ENCODE measurements around the gene FAM117B.

FAM117B gene

DNA sequence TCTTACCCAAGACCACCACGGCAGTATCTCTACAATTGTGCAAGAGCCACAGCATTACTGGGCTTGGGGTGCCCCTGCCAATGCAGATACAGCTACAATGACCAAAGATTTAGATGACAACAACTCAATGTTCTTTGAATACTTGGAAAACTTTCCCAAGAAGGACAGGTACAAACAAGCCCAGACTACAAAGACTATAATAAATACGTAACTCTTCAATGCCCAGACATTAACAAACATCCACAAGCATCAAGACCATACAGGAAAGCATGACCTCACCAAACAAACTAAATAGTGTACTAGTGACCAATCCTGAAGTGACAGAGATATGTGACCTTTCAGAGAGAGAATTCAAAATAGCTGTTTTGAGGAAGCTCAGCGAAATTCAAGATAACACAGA lies 174.0 kb downstream of the FAM117B start:
- TF ChIP-seq SIN3A (IDR thresholded peaks at IDR 0.05; ENCODE audit: borderline replicate concordance, insufficient read depth, low read length) (no peak), POLR2AphosphoS5 (IDR thresholded peaks at IDR 0.05; ENCODE audit: low read depth, low read length) (no peak), FOXP2 (optimal IDR thresholded peaks at IDR 0.05; ENCODE audit: borderline replicate concordance, extremely low read depth, extremely low read length, insufficient read depth) (no peak), TAF1 (IDR thresholded peaks at IDR 0.05; ENCODE audit: borderline replicate concordance, insufficient read depth, low read length) (no peak)
- TF ChIP-seq, protein P1, sequence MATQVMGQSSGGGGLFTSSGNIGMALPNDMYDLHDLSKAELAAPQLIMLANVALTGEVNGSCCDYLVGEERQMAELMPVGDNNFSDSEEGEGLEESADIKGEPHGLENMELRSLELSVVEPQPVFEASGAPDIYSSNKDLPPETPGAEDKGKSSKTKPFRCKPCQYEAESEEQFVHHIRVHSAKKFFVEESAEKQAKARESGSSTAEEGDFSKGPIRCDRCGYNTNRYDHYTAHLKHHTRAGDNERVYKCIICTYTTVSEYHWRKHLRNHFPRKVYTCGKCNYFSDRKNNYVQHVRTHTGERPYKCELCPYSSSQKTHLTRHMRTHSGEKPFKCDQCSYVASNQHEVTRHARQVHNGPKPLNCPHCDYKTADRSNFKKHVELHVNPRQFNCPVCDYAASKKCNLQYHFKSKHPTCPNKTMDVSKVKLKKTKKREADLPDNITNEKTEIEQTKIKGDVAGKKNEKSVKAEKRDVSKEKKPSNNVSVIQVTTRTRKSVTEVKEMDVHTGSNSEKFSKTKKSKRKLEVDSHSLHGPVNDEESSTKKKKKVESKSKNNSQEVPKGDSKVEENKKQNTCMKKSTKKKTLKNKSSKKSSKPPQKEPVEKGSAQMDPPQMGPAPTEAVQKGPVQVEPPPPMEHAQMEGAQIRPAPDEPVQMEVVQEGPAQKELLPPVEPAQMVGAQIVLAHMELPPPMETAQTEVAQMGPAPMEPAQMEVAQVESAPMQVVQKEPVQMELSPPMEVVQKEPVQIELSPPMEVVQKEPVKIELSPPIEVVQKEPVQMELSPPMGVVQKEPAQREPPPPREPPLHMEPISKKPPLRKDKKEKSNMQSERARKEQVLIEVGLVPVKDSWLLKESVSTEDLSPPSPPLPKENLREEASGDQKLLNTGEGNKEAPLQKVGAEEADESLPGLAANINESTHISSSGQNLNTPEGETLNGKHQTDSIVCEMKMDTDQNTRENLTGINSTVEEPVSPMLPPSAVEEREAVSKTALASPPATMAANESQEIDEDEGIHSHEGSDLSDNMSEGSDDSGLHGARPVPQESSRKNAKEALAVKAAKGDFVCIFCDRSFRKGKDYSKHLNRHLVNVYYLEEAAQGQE (IDR thresholded peaks at IDR 0.05; ENCODE audit: insufficient read depth in 1 of 2, low read depth in 2 of 2, low read length in 2 of 2) = no peak

DNA sequence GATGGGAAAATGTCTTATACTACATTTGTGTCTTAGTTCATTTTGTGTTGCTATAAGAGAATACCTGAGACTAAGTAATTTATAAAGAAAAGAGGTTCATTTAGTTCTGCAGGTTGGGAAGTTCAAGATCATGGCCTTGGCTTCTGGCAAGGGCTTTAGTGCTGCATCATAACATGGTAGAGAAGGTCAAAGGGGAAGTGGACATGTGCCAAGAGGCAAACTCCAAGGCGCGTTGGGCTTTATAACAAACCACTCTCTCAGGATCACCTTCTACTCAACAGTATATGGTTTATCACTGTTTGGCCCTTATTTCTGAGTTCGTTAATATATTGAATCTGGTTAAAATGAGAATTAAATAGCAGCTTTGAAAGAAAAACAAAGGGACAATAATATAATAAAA lies 178.6 kb downstream of the FAM117B start:
- TF ChIP-seq POLR2AphosphoS5 (IDR thresholded peaks at IDR 0.05; ENCODE audit: low read depth, low read length) = no peak
- TF ChIP-seq FOXP2 (optimal IDR thresholded peaks at IDR 0.05; ENCODE audit: borderline replicate concordance, extremely low read depth, extremely low read length, insufficient read depth) = no peak
- no peak for TF ChIP-seq SIN3A (IDR thresholded peaks at IDR 0.05; ENCODE audit: borderline replicate concordance, insufficient read depth, low read length)

DNA sequence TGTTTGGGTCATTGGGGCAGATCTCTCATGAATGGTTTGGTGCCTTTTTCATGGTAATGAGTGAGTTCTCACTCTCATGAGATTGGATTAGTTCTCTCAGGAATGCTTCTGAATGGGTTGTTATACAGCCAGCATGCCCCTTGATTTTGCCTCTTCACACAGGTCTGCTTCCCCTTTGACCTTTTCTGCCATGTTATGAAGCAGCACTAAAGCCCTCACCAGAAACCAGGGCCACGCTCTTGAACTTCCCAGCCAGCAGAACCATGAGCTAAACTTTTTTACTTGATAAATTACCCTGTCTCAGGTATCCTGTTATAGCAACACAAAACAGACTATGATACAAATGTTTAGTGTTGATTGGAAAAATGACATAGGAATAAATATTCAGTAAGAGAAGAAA lies 179.5 kb downstream of the FAM117B start:
- TF ChIP-seq TAF1 (IDR thresholded peaks at IDR 0.05; ENCODE audit: borderline replicate concordance, insufficient read depth, low read length) (no peak), FOXP2 (optimal IDR thresholded peaks at IDR 0.05; ENCODE audit: borderline replicate concordance, extremely low read depth, extremely low read length, insufficient read depth) (no peak), POLR2AphosphoS5 (IDR thresholded peaks at IDR 0.05; ENCODE audit: low read depth, low read length) (no peak), SIN3A (IDR thresholded peaks at IDR 0.05; ENCODE audit: borderline replicate concordance, insufficient read depth, low read length) (no peak)
- TF ChIP-seq, protein P1 (IDR thresholded peaks at IDR 0.05; ENCODE audit: insufficient read depth in 1 of 2, low read depth in 2 of 2, low read length in 2 of 2) = no peak

DNA sequence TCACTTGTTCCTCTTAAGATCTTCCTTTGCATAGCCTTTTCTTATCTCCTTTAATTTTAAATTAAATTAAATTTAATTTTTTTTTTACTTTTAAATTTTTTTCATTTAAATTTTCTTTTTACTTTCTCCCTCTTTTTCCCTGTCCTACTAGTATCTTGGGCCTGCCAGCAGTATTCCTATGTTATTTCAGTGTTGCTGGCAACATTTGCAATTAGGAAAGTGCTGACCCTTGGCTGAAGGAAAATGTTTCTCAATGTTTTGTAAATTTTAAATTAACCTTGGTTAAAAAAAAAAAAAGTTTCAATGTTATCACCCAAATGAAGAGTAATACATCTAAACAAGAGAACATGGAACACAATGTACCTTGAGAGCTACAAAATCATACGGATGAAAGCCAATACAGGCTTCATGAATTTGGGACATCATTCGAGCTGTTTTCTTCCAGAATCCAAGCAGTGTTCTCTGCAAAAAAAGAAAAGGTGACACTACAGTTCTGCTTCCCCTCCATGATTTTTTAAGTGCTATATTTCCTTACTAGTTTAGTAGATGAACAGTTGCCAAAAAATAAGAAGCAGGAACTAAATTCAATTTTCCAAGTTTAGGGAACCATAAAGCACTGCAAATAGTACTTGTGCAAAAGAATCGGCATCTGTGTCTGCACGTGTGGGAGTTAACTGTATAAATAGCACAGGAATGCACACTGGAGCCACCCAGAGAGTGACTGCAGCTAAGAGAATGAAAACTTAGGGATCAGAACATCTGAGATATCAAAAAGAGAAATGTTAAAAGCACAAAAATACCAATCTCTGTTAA lies 181.0 kb downstream of the FAM117B start:
- TF ChIP-seq, protein P1 (IDR thresholded peaks at IDR 0.05; ENCODE audit: insufficient read depth in 1 of 2, low read depth in 2 of 2, low read length in 2 of 2) = no peak
- no peak for TF ChIP-seq TAF1 (IDR thresholded peaks at IDR 0.05; ENCODE audit: borderline replicate concordance, insufficient read depth, low read length)
- no peak for TF ChIP-seq SIN3A (IDR thresholded peaks at IDR 0.05; ENCODE audit: borderline replicate concordance, insufficient read depth, low read length)
- no peak for TF ChIP-seq POLR2AphosphoS5 (IDR thresholded peaks at IDR 0.05; ENCODE audit: low read depth, low read length)
- TF ChIP-seq FOXP2 (optimal IDR thresholded peaks at IDR 0.05; ENCODE audit: borderline replicate concordance, extremely low read depth, extremely low read length, insufficient read depth) = no peak

DNA sequence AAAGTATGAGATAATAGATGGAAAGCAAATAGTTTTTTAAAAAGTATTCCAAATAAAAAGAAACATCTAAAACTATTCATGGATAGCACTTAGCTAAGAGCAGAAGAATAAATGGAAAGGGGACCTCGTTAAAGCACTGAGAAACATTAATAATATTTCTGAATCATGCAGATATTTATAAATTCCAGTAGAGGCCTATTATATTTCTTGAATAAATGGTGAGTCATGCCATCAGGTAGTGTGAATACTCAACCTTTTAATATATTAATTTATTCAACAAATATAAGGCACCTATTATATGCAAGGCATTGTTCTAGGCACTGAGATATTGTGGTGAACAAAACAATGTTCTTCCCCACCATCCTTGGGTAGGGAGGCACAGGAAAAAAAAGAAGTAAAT lies 183.0 kb downstream of the FAM117B start:
- TF ChIP-seq SIN3A (IDR thresholded peaks at IDR 0.05; ENCODE audit: borderline replicate concordance, insufficient read depth, low read length) (no peak), FOXP2 (optimal IDR thresholded peaks at IDR 0.05; ENCODE audit: borderline replicate concordance, extremely low read depth, extremely low read length, insufficient read depth) (no peak), POLR2AphosphoS5 (IDR thresholded peaks at IDR 0.05; ENCODE audit: low read depth, low read length) (no peak), TAF1 (IDR thresholded peaks at IDR 0.05; ENCODE audit: borderline replicate concordance, insufficient read depth, low read length) (no peak)
- TF ChIP-seq, protein P1 (IDR thresholded peaks at IDR 0.05; ENCODE audit: insufficient read depth in 1 of 2, low read depth in 2 of 2, low read length in 2 of 2) = no peak

All from PFSK-1 (cell line).